Glomerular visceral epithelial cell (primary cell): Measurements from ENCODE around the gene KIF20A.
"Not testable (repeated sequence)": the region's sequence is repeated elsewhere in the genome, so short reads cannot be mapped to it uniquely, and the experiment has no call there.

Experiments used
- DNase-seq: peaks from one replicate; pipeline ENCODE4 v3.0.0-alpha.2; 2016; ENCODE audit errors: extremely low spot score

Gene KIF20A

DNA sequence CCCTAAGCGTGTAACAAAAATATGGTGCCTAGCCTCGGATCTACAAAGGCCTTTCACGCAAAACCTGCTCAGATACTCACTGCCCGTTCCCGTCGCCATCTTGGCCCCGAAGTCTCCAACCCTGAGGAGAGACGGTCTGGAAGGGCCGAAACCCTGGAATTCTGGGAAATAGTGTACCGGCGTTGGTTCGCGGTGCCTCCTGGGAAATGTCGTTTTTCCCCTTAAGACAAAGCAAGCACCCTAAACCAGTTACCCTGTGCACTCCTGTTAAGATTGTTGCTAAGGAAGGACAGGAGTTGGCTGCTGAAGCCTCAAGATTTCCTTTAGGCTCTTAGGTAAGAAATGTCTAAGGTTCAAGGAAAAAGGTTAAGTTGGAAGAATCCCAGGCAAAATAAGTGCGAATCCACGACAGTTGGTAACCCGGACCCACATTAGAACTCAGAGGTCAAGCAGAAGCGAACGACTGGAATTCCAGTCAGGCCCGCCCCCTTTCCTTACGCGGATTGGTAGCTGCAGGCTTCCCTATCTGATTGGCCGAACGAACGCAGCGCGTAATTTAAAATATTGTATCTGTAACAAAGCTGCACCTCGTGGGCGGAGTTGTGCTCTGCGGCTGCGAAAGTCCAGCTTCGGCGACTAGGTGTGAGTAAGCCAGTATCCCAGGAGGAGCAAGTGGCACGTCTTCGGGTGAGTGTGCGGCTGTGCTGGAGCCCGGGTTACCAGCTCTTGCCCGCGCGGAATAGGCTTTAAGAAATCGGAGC, at the start of gene KIF20A, which contains the start of gene BRD8:
Gene KIF20A (plus strand): TSS at position 597 of the 761 bp plus-strand sequence. CDS start 569 bp downstream, outside the sequence.
Gene BRD8 (minus strand): TSS at position 115 of the 761 bp plus-strand sequence. CDS start 16 bp downstream, at position 99.
- DNase-seq: peak; percentile 99

DNA sequence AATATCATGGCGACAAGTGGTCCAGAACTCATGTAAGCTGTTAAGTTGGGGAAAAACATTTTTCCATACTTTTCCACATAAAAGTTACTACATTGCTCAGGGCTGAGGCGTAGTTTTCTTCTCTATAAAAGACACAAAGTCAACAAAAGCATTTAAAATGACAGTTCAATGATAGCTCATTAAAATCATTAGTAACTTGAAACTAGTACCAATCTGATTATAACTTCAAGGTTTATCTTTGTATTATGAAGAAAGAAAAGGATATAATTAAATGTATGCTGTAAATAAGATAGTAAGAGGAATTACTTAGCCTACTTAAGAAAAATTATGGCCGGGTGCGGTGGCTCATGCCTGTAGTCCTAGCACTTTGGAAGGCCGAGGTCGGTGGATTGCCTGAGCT, 49.6 kb upstream of the KIF20A start:
- no peak for DNase-seq

DNA sequence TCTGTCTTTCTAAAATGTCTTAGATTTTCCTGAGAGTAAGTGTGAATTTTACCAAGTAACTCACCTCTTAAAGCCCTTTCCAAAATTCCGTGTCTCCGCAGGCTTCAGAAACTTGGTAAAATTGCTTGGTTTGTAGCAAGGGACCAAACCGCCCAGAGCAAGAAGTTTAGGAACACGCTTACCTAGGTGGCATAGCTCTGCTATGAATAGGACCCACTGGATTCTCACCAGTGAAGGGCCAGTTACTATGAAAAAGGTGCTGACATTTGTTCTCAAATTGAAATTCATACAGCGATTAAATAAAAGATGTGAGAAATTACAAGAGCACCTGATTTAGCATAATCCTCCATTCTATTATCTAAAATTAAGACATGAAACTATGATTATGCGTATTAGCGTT, 46.4 kb upstream of the KIF20A start:
- no peak for DNase-seq

DNA sequence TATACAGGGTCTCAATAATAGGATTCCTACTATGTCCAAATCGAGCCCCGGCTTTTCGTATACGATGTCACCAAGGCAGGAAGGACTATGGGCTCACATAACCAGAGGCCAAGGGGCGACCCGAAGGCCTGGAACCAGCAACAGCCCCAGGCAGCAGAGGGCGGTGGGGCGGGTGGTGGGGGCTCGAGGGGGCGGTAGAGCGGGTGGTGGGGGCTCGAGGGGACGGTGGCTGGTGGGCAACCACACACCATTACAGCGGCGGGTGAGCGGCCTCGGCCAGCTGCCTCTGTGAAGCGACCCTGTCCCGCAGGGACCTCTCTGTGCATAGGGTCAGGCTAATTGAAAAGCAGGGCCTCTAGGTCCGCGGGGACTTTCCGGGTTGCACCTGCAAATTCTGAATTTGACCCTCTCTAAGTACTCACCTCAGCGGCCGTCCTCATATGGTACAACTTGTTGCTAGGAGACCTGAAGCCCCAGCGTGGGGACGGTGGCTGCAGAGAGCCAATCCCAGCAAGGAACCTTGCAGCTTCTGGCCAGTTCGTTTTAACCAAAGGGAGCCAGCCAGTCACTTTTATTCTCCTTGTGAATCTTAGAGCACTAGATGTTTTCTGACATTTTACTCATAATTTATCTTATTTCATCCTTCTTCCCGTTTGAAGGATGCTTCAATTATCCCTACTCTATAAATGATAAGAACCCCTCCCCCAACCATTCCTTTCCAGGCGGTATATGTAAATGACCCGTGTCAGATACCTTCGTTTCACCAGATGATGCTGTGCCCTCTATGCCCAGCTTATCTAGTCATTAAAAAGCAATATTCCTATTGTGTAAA, 39.7 kb upstream of the KIF20A start, which contains the start of gene NME5:
Gene NME5 (minus strand): TSS at position 480 of the 832 bp plus-strand sequence. CDS start 648 bp downstream, outside the sequence.
- peak; percentile 35 for DNase-seq

DNA sequence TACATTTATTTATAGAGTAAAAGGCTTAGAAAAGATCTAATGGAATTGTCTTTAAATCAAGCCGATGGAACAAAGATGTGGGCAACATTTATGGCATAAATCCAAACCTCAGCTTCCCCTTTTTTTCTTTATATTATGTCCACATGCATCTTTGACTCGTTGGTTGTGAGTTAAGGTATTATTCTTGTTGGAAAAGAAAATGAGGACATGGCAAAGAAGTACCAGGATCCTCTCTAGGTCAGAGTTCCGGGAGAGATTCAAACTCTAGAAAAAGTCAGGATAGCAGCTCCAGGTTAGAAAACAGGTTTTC, 39.2 kb upstream of the KIF20A start:
- no peak for DNase-seq

DNA sequence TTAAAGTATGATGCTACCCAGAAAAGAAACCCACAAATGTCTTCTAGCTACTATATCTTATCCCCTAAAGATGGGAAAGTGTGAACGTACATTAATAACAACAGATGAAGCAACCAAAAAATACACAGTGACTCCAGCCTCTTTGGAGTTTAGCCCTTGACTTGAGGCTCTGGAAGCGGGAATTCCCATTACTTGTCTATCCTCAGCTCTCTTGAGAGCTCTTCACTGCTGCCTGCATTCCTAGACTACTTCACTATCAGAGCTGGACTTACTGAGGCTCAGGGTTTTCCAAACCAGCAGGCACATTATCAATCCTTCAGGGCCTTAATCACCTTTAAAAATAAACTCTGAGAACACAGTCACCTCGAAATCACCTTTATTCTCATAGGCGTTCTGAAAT, 38.6 kb upstream of the KIF20A start:
- no peak for DNase-seq

DNA sequence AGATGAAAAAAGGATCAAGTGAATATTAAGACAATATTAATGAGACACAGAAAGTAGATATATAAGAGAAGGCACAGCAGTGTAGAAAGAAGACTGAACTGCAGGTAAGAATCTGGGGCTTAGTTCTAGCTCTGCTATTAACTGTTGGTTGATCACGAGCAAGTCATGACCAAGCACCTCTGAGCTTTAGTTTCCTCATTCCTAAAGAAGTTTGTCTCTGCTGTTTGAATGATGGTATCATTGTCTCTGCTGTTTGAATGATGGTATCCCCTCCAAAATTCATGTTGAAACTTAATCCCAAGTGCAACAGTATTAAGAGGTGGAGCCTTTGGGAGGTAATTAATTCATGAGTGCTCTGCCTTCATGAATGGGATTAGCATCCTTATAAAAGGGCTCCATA, 37.2 kb upstream of the KIF20A start:
- no peak for DNase-seq

DNA sequence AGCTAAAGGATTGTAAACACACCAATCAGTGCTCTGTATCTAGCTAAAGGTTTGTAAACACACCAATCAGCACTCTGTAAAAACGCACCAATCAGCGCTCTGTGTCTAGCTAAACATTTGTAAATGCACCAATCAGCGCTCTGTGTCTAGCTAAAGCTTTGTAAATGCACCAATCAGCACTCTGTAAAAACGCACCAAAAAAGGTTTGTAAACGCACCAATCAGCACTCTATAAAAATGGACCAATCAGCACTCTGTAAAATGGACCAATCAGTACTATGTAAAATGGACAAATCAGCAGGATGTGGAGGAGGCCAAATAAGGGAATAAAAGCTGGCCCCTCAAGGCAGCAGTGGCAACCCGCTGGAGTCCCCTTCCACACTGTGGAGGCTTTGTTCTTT, 35.3 kb upstream of the KIF20A start:
- DNase-seq: not testable (repeated sequence)

DNA sequence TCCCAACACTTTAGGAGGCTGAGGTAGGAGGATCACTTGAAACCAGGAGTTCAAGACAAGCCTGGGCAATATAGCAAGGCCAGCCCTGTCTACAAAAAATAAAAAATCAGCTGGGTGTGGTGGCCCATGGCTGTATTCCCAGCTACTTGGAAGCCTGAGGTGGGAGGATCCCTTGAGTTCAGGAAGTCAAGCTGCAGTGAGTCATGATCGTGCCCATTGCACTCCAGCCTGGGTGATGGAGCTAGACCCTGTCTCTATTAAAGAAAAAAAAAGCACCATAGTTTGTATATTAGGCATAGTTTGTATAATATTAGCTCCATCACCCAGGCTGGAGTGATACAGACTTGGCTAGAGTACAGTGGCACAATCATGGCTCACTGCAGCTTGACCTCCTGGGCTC, 30.1 kb upstream of the KIF20A start:
- peak; percentile 60 for DNase-seq

DNA sequence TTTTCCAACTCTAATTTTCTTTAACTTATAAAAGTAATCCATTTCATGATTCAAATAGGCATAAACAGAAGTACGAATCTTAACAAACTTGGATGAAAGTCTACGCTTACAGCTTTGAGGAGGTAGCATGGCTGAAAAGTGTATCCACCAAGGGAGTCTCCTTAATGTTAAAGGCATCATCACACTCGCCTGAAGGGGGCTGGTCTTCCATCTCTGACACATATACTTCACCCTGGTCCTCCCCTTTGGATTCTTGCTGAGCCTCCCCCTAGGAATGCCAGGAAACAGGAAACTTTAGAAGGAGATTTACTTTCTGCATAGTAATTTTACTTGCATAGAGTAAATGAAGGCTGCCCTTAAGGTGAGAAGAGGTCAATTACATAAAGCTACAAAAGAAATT, 29.4 kb upstream of the KIF20A start:
- DNase-seq: peak; percentile 13

DNA sequence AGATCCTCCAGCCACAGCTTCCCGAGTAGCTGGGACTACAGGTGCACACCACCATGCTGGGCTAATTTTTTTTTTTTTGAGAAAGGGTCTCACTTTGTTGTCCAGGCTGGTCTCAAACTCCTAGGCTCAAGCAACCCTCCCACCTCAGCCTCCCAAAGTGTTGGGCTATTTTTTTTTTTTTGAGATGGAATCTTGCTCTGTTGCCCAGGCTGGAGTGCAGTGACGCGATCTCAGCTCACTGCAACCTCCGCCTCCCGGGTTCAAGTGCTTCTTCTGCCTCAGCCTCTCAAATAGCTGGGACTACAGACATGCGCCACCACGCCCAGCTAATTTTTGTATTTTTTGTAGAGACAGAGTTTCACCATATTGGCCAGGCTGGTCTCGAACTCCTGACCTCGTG, 22.9 kb upstream of the KIF20A start:
- not testable (repeated sequence) for DNase-seq

DNA sequence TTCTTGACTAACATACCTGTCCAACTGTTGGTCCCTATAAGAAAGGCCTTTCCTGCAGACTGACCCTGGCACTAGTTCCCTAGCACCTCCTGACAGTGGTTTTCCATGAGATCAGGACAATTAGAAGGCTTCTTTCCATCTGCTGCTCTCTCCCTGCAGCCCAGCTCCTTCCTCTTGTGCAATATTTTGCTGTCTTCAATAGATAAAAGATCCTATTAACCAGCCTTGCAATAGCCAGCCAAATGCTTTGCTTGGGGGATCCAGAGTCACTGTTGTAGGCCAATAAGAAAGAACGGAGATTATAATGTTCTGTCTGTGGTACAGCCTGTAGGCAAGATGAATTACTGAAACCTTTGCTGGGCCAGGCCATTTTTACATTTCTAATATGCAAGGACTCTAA, 21.3 kb upstream of the KIF20A start:
- DNase-seq: no peak

DNA sequence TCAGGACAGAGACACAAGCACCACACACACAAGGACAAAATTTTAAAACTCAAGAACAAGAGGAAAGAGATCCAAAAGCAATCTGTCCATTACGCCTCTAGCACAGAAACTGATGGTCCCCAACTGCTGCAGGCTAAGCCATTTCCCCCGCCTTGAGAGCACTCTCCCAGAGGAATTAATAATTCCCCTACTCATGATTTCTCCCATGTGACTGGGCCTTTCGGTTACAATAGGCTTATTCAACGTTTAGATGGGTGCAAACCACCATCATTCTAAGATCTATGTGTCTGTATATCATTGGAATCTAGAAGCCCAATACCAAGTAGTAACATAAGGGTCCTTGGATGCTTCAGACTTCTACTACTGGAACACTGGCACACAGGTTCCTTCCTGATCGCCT, 19.2 kb upstream of the KIF20A start:
- no peak for DNase-seq

DNA sequence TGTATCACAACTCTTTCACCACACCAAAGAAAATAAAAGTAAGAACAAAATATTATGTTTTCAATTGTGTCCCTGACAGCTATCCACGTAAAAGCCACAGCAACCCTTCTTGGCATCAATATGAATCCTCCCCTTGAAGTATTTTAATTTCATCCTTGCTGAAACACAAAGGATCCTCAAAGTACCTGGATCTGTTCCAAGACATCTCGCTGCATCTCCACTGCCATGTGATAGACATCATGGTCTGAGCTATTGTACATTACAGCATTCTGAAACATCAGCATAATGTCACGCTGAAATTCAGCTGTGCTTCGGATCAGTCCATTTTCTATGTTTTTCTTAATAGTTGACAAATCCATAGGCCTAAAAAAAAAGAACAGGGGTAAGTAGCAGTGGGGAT, 18.2 kb upstream of the KIF20A start:
- DNase-seq: no peak

DNA sequence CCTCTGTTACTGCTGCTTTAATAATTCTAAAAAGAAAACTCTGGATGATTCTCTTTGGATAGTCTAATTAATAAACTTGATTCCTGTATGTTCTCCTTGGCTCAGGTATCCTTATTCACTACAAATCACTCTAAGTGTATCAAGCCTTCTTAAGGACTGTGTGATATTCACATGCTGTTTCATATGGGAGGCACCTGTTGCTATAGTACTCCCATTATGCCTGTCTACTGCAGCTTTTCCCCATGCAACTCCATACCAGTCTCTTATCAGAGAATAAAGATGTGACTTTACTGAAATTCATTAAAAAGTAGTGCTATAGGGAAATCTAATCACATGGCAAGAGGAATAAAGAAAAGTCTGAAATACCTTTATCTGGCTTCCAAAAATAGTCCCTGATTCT, 15.2 kb upstream of the KIF20A start:
- no peak for DNase-seq

DNA sequence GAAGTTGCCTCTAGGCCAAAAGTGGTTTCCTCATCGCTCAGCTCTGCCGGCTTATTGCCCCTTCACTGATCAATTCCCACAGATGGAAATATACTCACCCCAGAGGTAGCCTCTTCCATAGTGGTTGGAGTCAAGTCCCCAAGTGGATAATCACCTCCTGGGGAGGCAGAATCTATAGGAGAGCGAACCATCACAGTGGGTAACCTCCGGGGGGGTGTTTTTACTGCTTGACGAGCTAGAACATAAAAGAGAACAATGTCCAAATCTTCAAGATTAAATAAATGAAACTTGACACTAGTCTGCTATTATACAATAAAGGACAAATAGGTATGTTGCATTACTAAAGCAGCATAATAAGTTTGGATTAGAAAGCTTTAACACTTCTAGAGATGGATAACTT, 9.8 kb upstream of the KIF20A start:
- no peak for DNase-seq

DNA sequence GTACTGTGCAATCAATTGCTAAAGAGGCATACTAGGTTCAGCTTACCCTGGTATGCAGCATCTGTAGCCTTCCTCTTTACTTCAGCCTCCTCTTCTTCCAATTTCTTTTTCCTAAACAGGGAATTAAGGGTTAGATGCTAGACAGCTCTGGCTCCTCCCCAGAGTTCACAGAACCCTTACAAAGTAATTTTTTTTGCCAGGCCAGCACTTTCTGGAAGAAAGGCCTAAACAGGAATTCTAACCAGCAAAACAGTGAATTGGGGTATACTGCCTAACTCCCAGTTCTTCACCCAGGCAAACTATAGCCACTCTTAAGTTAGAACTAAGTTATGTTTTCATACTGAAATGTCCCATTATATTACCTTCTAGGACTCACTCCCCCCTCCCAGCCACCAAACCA, 8.6 kb upstream of the KIF20A start:
- no peak for DNase-seq

DNA sequence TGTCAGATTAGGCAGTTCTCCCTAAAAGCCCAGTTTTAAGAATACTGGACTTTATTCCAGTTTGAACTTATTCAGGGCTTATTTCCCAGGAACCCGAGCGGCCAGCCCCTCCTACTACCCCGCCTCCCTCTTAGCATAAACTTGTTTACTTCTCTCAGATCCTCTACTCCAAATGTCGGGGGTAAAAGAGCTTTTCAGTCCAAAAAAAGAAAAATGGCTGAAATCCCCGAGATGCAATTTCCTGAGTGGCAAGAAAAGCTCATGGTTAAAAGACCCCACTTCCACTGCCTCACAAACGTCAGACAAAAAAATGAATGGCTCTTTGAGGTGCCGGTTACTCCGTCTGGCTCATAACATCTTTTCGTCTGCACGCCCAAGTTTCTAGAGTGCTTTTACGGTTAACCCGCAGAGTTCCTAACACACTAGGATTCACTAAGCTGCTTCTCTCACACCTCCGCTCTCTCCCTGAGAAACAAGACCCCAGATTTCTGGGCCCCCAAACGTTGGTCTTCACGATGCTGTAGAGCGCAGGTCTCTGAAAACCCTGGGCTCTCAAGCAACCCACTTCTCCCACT, 884 bp upstream of the KIF20A start:
- DNase-seq: peak; percentile 37

DNA sequence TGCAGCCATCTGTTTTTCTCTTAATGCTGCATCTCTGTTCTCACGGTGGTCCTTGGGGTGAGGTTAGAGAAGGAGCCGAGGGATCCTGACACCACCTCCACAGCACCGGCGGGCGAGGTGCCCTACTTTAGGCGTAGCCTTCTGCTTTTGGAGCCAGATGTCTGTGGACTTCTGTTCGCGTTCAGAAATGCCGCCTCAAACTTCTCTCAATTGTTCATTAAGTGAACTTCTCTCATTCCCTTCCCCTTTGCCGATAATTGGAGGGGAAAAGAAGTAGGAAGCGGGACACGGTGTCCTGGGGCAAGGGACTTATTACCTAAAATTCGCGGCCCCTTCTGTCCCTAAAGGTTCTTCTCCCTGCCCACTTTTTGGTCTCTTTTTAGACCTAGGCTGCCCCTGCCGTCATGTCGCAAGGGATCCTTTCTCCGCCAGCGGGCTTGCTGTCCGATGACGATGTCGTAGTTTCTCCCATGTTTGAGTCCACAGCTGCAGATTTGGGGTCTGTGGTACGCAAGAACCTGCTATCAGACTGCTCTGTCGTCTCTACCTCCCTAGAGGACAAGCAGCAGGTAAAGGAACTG, 455 bp downstream of the KIF20A start:
- peak; percentile 16 for DNase-seq

DNA sequence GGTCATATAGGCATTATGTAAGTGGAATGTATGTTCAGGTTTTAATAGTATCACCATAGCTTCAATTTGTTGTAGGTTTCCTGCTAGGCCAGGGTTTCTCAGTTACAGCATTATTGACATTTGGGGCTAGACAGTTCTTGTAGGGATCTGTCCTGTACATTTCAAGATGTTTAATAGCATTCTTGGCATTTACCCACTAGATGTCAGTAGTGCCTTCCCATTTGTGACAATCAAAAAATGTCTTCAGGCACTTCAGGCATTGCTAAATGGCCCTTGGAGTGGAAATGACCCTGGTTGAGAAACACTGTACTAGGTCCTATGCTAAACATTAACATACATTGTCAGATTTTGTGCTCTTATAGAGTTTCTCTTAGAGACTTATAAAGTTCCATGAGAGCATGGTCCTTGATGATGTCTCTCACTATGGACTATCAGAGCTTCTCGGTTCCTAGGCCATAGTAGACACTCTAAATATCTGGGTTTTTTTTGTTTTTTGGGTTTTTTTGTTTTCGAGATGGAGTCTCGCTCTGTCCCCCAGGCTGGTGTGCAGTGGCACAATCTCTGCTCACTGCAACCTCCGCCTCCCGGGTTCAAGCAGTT, 1.4 kb downstream of the KIF20A start:
- peak; percentile 75 for DNase-seq

DNA sequence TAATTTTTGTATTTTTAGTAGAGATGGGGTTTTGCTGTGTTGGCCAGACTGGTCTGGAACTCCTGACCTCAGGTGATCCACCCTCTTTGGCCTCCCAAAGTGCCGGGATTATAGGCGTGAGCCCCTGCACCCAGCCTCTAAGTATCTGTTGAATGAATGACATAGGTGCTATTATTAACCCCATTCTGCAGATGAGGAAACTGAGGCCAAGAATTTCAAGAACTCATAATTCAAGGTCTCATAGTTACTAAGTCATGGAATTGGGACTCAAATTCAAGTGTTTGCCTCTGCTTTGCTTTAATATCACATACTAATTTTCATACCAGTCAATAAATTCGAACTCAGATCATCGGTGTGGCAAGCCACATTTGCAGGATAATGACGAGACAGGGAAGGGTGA, 1.9 kb downstream of the KIF20A start:
- DNase-seq: no peak

DNA sequence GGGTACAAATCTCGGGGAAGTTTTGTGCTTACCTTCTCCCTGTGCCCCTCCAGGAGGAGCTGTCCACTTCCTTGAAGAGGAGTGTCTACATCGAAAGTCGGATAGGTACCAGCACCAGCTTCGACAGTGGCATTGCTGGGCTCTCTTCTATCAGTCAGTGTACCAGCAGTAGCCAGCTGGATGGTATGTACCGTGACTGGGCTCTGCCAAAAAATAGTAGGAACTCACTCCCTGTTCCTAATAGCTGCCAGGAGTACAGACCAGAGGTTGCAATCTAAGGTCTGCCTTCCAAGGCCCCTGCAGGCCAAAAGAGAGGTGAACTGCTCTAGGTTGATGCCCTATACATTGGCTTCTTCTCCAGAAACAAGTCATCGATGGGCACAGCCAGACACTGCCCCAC, 3.9 kb downstream of the KIF20A start:
- DNase-seq: no peak
